LNCAP (cell line): Measurements from ENCODE around the gene DNAJB8.

Source experiments
- CTCF ChIP-seq: fragments of 450-650 bp; IDR thresholded peaks from 2 replicates; pipeline ENCODE4 v1.5.1; 2017; ENCODE audit warnings: mild to moderate bottlenecking

DNAJB8 gene

GRCh38 chr3:128488991-128489673 is 22.4 kb upstream of the DNAJB8 start:
- no peak for TF ChIP-seq CTCF

DNA sequence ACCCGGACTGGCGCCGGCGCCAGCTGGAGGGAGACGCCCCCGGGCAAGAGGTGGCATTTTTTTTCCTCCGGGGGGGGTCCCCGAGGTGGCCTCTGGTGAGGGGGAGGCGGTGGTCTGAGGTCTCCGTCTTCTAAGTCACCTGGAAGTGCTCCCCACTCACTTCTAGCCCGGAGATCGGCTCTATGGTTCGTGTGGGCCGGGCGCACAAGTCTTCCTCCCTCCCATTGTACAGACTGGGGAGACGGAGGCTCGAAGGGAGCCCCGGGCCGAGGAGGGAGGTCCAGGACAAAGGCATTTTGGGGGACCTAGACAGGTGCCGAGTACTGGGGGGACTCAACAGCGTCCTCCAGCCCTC is 21.9 kb upstream of the DNAJB8 start:
- TF ChIP-seq CTCF = no peak

DNA sequence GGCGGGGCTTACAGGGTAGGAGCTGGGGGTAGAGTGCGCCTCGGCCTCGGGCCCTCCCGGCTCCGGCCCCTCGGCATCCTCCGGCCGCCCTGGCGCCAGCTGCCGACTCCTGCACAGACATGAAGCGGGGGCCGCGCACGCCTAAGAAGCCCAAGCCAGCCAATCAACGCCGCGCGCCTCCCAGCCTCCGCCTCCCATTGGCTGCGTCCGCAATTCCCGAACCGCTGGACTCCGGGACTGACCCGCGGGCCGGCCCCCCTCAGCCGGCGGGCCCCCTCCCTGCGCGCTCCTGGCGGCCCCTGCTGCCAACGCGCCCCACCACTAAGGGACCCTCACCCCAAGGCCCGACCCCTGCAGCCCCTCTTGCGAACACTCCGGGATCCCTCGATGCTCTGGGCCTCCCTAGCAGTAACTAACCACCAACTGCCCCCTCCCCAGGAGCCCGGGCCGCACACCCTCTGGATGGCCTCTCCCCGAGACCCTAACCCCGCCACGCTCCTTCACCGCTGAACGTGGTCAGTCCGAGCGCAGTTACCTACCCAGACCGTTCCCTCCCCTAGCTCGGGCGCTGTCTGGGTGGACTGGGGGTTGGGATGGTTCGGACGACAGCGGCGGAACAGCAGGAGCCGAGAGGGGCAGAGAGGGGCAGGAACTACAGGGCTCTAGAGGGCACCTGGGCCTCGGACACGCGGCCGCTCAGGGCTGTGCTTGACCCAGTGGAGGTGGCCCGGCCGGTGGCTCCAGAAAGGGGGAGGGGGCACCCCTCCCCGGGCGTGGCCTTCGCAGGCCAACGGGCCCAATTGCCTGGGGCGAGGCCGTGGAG is 21.3 kb upstream of the DNAJB8 start:
- no peak for TF ChIP-seq CTCF

- no peak for TF ChIP-seq CTCF
Measured at GRCh38 chr3:128487538-128487812, 20.8 kb upstream of the DNAJB8 start.

GRCh38 chr3:128486681-128487537 is 20.2 kb upstream of the DNAJB8 start:
- no peak for TF ChIP-seq CTCF

GRCh38 chr3:128486205-128486628 is 19.5 kb upstream of the DNAJB8 start:
- no peak for TF ChIP-seq CTCF

- no peak for TF ChIP-seq CTCF
Measured at GRCh38 chr3:128485282-128486204, 18.9 kb upstream of the DNAJB8 start.
